CD4-positive, alpha-beta T cell treated with Interleukin-4 for 1 hour (primary cell): ENCODE results near the gene IFI44L.

ENCODE experiments used
- DNase-seq, 2 donors: peaks; one replicate each; pipeline ENCODE4 v3.0.0-alpha.2; 2020 to 2022

IFI44L gene

GRCh38 chr1:78691995-78692747 lies 71.9 kb downstream of the IFI44L start:
- no peak for DNase-seq
